Natural killer cell treated with Interleukin-12 subunit alpha and Interleukin-12 subunit beta and Interleukin-15 and Interleukin-18, amount 100 ng/mL, for 72 hours (primary cell): ENCODE measurements around the gene DAP3. TPM values are rescaled to one million over a fixed set of nuclear protein-coding genes. Genes with fewer than 3 reads are reported as not detected.
A peak's percentile ranks its signal among the peaks of the same experiment; 100 is the strongest.
"Not testable (repeated sequence)": the region's sequence is repeated elsewhere in the genome, so short reads cannot be mapped to it uniquely, and the experiment has no call there.

ENCODE experiments used
- ATAC-seq, 2 donors: fragments of 150-1000 bp; cut with Tn5 transposase in 1 of 2; sonication (Bioruptor Pico), chemical (Tn5 transposase) in 1 of 2; 2 replicates each; pipeline ENCODE4 v1.10.0; 2021
- DNase-seq: peaks from one replicate; pipeline ENCODE4 v3.0.0; 2022; ENCODE audit warnings: low spot score
- H3K27ac Mint-ChIP-seq, 2 donors: 1 replicate in 1 of 2; 2 replicates in 1 of 2; pipeline ENCODE4 v1.8.0; 2022; ENCODE audit warnings: mixed read lengths in 2 of 2, mild to moderate bottlenecking in 1 of 2, moderate library complexity in 1 of 2
- H3K27me3 Mint-ChIP-seq, 2 donors: 1 replicate in 1 of 2; 2 replicates in 1 of 2; pipeline ENCODE4 v1.8.0; 2022; ENCODE audit warnings: mixed read lengths in 2 of 2
- H3K36me3 Mint-ChIP-seq: one replicate; pipeline ENCODE4 v1.8.0; 2022; ENCODE audit warnings: mixed read lengths
- H3K4me1 Mint-ChIP-seq, 2 donors: 1 replicate in 1 of 2; 2 replicates in 1 of 2; pipeline ENCODE4 v1.8.0; 2022; ENCODE audit warnings: low read depth in 2 of 2, mixed read lengths in 2 of 2, mild to moderate bottlenecking in 1 of 2
- H3K4me3 Mint-ChIP-seq: one replicate; pipeline ENCODE4 v1.8.0; 2022; ENCODE audit warnings: mixed read lengths
- H3K9me3 Mint-ChIP-seq: 2 replicates; pipeline ENCODE4 v1.8.0; 2022; ENCODE audit warnings: mixed read lengths
- total RNA-seq, 2 donors: library from RNA; stranded (reverse); gene quantifications; one replicate each; pipeline ENCODE4 v1.2.3, GENCODE V29; 2022

The DAP3 gene
- total RNA-seq, 2 donors from 2014 or later = 127 to 215 TPM

- DNase-seq (no peak), ATAC-seq (no peak)
- no peak overlapping the region for H3K27ac Mint-ChIP-seq
- H3K9me3 Mint-ChIP-seq = no peaks in the 10 kb centered on the region
- H3K4me3 Mint-ChIP-seq = peak overlapping the region; percentile 76
- H3K4me1 Mint-ChIP-seq = peaks cover 40 to 54% of the 10 kb centered on the region in 2 donors
- H3K36me3 Mint-ChIP-seq = peaks cover 18% of the 10 kb centered on the region
- H3K27me3 Mint-ChIP-seq = no peaks in the 10 kb centered on the region
Measured at GRCh38 chr1:155695608-155696007, 6.7 kb downstream of the DAP3 start.

GRCh38 chr1:155696524-155696923, 7.6 kb downstream of the DAP3 start:
- Mint-ChIP-seq H3K4me1 (peaks cover 40 to 47% of the 10 kb centered on the region in 2 donors), H3K4me3 (peak overlapping the region; percentile 41), H3K36me3 (peaks cover 13% of the 10 kb centered on the region), H3K9me3 (no peaks in the 10 kb centered on the region), H3K27me3 (no peaks in the 10 kb centered on the region), H3K27ac (no peak overlapping the region)
- DNase-seq = no peak
- no peak for ATAC-seq

GRCh38 chr1:155697046-155697445, 8.2 kb downstream of the DAP3 start:
- ATAC-seq (no peak), DNase-seq (no peak)
- Mint-ChIP-seq H3K4me3 (no peak overlapping the region), H3K27ac (no peak overlapping the region), H3K27me3 (no peaks in the 10 kb centered on the region), H3K9me3 (no peaks in the 10 kb centered on the region), H3K36me3 (peaks cover 12% of the 10 kb centered on the region), H3K4me1 (peaks cover 40 to 44% of the 10 kb centered on the region in 2 donors)

- Mint-ChIP-seq H3K36me3 (peaks cover 12% of the 10 kb centered on the region), H3K4me1 (peaks cover 40% of the 10 kb centered on the region in 2 donors)
- H3K27ac Mint-ChIP-seq, ATAC-seq, H3K9me3 Mint-ChIP-seq, H3K4me3 Mint-ChIP-seq, DNase-seq, H3K27me3 Mint-ChIP-seq: not testable (repeated sequence)
Measured at GRCh38 chr1:155697616-155698015, 8.7 kb downstream of the DAP3 start.

GRCh38 chr1:155698382-155699038, 9.6 kb downstream of the DAP3 start:
- Mint-ChIP-seq H3K36me3 (peaks cover 12% of the 10 kb centered on the region), H3K4me1 (peaks cover 37 to 44% of the 10 kb centered on the region in 2 donors), H3K9me3 (no peaks in the 10 kb centered on the region), H3K27ac (no peak overlapping the region), H3K27me3 (no peaks in the 10 kb centered on the region), H3K4me3 (no peak overlapping the region)
- DNase-seq (no peak), ATAC-seq (no peak)

GRCh38 chr1:155699062-155699461, 10.2 kb downstream of the DAP3 start:
- not testable (repeated sequence) for H3K9me3 Mint-ChIP-seq, ATAC-seq, H3K27me3 Mint-ChIP-seq, DNase-seq, H3K27ac Mint-ChIP-seq, H3K4me3 Mint-ChIP-seq
- Mint-ChIP-seq H3K36me3 (peaks cover 12% of the 10 kb centered on the region), H3K4me1 (peaks cover 35 to 44% of the 10 kb centered on the region in 2 donors)

GRCh38 chr1:155701675-155702074, 12.8 kb downstream of the DAP3 start:
- peaks cover 22 to 29% of the 10 kb centered on the region in 2 donors for H3K4me1 Mint-ChIP-seq
- not testable (repeated sequence) for ATAC-seq, H3K36me3 Mint-ChIP-seq, H3K4me3 Mint-ChIP-seq, H3K27ac Mint-ChIP-seq, H3K9me3 Mint-ChIP-seq, DNase-seq, H3K27me3 Mint-ChIP-seq

GRCh38 chr1:155703216-155703615, 14.3 kb downstream of the DAP3 start:
- no peak overlapping the region for H3K4me3 Mint-ChIP-seq
- H3K4me1 Mint-ChIP-seq = peaks cover 23 to 29% of the 10 kb centered on the region in 2 donors
- no peak overlapping the region for H3K27ac Mint-ChIP-seq
- no peaks in the 10 kb centered on the region for H3K9me3 Mint-ChIP-seq
- DNase-seq (no peak), ATAC-seq (no peak)
- H3K36me3 Mint-ChIP-seq = peaks cover 4% of the 10 kb centered on the region
- no peaks in the 10 kb centered on the region for H3K27me3 Mint-ChIP-seq

GRCh38 chr1:155704414-155704813, 15.5 kb downstream of the DAP3 start:
- ATAC-seq, H3K27ac Mint-ChIP-seq: not testable (repeated sequence)
- peaks cover 13 to 21% of the 10 kb centered on the region in 2 donors for H3K4me1 Mint-ChIP-seq

GRCh38 chr1:155706139-155706538, 17.2 kb downstream of the DAP3 start:
- no peak for ATAC-seq
- Mint-ChIP-seq H3K4me1 (peaks cover 13 to 21% of the 10 kb centered on the region in 2 donors), H3K4me3 (no peak overlapping the region), H3K9me3 (no peaks in the 10 kb centered on the region), H3K27ac (no peak overlapping the region), H3K27me3 (no peaks in the 10 kb centered on the region), H3K36me3 (no peaks in the 10 kb centered on the region)
- no peak for DNase-seq

More at GRCh38 chr1:155704414-155704813, 15.5 kb downstream of the DAP3 start:
- H3K27me3 Mint-ChIP-seq, H3K36me3 Mint-ChIP-seq, H3K4me3 Mint-ChIP-seq, H3K9me3 Mint-ChIP-seq, DNase-seq: not testable (repeated sequence)

- ATAC-seq = no peak
- Mint-ChIP-seq H3K4me1 (peaks cover 12 to 17% of the 10 kb centered on the region in 2 donors), H3K27ac (no peak overlapping the region), H3K4me3 (no peak overlapping the region), H3K36me3 (peaks cover 6% of the 10 kb centered on the region), H3K27me3 (no peaks in the 10 kb centered on the region), H3K9me3 (no peaks in the 10 kb centered on the region)
- DNase-seq = no peak
Measured at GRCh38 chr1:155709391-155709790, 20.5 kb downstream of the DAP3 start.

- not testable (repeated sequence) for ATAC-seq, H3K4me3 Mint-ChIP-seq, DNase-seq, H3K36me3 Mint-ChIP-seq, H3K9me3 Mint-ChIP-seq, H3K27ac Mint-ChIP-seq, H3K27me3 Mint-ChIP-seq
- H3K4me1 Mint-ChIP-seq = peaks cover 8 to 18% of the 10 kb centered on the region in 2 donors
Measured at GRCh38 chr1:155711457-155711856, 22.6 kb downstream of the DAP3 start.

- not testable (repeated sequence) for H3K27ac Mint-ChIP-seq, DNase-seq, H3K9me3 Mint-ChIP-seq, H3K36me3 Mint-ChIP-seq, ATAC-seq, H3K4me3 Mint-ChIP-seq, H3K27me3 Mint-ChIP-seq
- peaks cover 6 to 18% of the 10 kb centered on the region in 2 donors for H3K4me1 Mint-ChIP-seq
Measured at GRCh38 chr1:155712636-155713035, 23.7 kb downstream of the DAP3 start.

- Mint-ChIP-seq H3K27ac (no peak overlapping the region), H3K36me3 (peaks cover 6% of the 10 kb centered on the region), H3K9me3 (no peaks in the 10 kb centered on the region), H3K4me3 (no peak overlapping the region), H3K4me1 (peaks cover 2 to 14% of the 10 kb centered on the region in 2 donors), H3K27me3 (no peaks in the 10 kb centered on the region)
- no peak for ATAC-seq
- no peak for DNase-seq
Measured at GRCh38 chr1:155713075-155713474, 24.2 kb downstream of the DAP3 start.

GRCh38 chr1:155715056-155715455, 26.2 kb downstream of the DAP3 start:
- DNase-seq, H3K4me3 Mint-ChIP-seq, ATAC-seq, H3K27ac Mint-ChIP-seq, H3K27me3 Mint-ChIP-seq, H3K36me3 Mint-ChIP-seq, H3K9me3 Mint-ChIP-seq: not testable (repeated sequence)
- H3K4me1 Mint-ChIP-seq = peaks cover 0 to 13% of the 10 kb centered on the region in 2 donors
